Fibroblast of villous mesenchyme (primary cell): Measurements from ENCODE around the gene CEP295NL. TPM values are rescaled to one million over a fixed set of nuclear protein-coding genes. Genes with fewer than 3 reads are reported as not detected.

Experiments
- DNase-seq: peaks from one replicate; pipeline ENCODE4 v3.0.0-alpha.2; 2010; ENCODE audit warnings: low read depth
- H3K4me3 ChIP-seq: 2 replicates; pipeline ENCODE4 v1.5.1; 2011; ENCODE audit warnings: low read depth, mild to moderate bottlenecking, low read length
- total RNA-seq: library from RNA; depleted of rRNA; stranded (reverse); fragments of >200 nt; gene quantifications from 2 replicates; pipeline ENCODE4 v1.2.3, GENCODE V29; 2012
- TF ChIP-seq, protein P1 (sequence below): IDR thresholded peaks from 2 replicates; pipeline ENCODE4 v1.5.1; 2012; ENCODE audit warnings: low read depth, mild to moderate bottlenecking, low read length; ENCODE audit not compliant: insufficient read depth

CEP295NL gene
- total RNA-seq, 1 donor, result 5.6 TPM

DNA sequence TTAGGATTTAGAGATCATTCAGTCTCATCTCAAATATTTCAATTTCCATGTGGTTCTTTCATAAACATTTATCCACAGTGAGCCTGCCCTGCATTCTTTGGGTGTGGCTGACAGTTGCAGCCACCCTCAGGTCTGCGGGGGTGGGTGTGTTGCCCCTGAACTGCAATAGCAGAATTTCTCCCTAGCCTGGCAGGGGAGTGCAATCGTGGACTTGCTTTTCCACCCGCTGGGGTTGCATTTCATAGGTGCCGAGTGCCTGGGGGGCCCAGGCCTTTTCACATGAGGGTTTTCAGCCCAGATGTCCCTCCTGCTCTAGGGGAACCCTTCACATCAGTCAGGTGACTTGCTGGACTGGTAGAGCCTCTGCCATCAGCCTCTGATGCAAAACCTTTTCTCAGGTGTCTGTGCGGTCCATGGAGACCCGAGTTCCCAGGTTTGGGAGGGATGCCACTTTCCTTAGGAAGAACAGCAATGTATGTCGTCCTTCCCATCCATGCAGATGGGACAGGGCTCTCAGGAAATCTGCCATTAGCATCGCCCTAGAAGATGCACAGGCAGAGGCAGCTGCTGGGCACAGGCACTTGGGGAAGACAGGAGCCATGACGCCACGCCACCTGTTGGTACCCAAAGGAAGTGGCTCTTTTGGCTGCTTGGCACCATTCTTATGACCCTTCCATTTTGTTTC lies 60.0 kb downstream of the CEP295NL start:
- TF ChIP-seq, protein P1, sequence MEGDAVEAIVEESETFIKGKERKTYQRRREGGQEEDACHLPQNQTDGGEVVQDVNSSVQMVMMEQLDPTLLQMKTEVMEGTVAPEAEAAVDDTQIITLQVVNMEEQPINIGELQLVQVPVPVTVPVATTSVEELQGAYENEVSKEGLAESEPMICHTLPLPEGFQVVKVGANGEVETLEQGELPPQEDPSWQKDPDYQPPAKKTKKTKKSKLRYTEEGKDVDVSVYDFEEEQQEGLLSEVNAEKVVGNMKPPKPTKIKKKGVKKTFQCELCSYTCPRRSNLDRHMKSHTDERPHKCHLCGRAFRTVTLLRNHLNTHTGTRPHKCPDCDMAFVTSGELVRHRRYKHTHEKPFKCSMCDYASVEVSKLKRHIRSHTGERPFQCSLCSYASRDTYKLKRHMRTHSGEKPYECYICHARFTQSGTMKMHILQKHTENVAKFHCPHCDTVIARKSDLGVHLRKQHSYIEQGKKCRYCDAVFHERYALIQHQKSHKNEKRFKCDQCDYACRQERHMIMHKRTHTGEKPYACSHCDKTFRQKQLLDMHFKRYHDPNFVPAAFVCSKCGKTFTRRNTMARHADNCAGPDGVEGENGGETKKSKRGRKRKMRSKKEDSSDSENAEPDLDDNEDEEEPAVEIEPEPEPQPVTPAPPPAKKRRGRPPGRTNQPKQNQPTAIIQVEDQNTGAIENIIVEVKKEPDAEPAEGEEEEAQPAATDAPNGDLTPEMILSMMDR, result peak; percentile 61
- peak; percentile 35 for DNase-seq
- H3K4me3 ChIP-seq, result no peak overlapping the region

GRCh38 chr17:78840780-78841611 lies 62.0 kb downstream of the CEP295NL start, which contains the start of gene USP36:
USP36 (minus strand) TSS chr17:78840814; CDS start chr17:78836363, 4,451 bp downstream.
- TF ChIP-seq, protein P1, result no peak

More at GRCh38 chr17:78840780-78841611, 62.0 kb downstream of the CEP295NL start, which contains the start of gene USP36:
- peak within 1 kb of the TSS; percentile 90 for H3K4me3 ChIP-seq
- DNase-seq, result peak; percentile 100

Other genes with a start within 250 kb of the CEP295NL start
- gene CYTH1, start 120.9 kb downstream of the CEP295NL start, total RNA-seq, result 16.4 and 19.4 TPM in 2 replicates
- gene USP36, start 62.4 kb downstream of the CEP295NL start, total RNA-seq, result 32.4 and 33.5 TPM in 2 replicates
- gene TIMP2, start 22.2 kb upstream of the CEP295NL start, total RNA-seq, result 157 and 189 TPM in 2 replicates
- 297 and 325 TPM in 2 replicates for gene LGALS3BP, start 76.7 kb upstream of the CEP295NL start, total RNA-seq
- 49.6 and 63.9 TPM in 2 replicates for gene CANT1, start 106.6 kb upstream of the CEP295NL start, total RNA-seq
- 28.3 and 63.5 TPM in 2 replicates for gene C1QTNF1, start 121.0 kb upstream of the CEP295NL start, total RNA-seq
- 9.0 and 11.2 TPM in 2 replicates for gene ENGASE, start 171.6 kb upstream of the CEP295NL start, total RNA-seq